SK-N-MC (cell line): ENCODE measurements around the gene GPR21.

Experiments used
- EZH2 ChIP-seq: fragments of 200-600 bp; sonication (generic); IDR thresholded peaks from one replicate; pipeline ENCODE4 v1.6.1; 2017; ENCODE audit warnings: antibody characterized with exemption
- POLR2AphosphoS5 ChIP-seq: IDR thresholded peaks from 2 replicates; pipeline ENCODE4 v1.6.1; 2012; ENCODE audit warnings: mild to moderate bottlenecking, low read depth, low read length, borderline replicate concordance

DNA sequence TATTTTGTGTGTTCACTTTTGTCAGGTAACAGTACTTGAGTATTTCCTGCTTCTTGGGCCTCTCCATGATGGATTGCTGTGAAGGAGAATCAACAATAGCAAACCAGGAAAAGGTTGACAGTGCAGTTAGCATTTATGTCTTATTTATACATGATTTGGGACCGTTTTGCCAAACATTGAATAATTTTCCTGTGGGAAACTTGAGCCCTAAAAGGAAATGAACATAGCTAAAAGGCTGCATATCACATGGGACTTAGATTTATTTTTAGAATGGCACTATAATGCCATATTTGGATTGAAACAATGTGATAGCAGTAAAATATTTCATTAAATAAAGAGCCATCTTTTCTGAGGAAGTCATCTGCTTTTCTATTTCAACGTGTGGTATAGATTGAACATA, 15.3 kb downstream of the GPR21 start:
- no peak for TF ChIP-seq EZH2
- no peak for TF ChIP-seq POLR2AphosphoS5
